Activated CD4-positive, alpha-beta T cell treated with anti-CD3 and anti-CD28 coated beads, Interleukin-2, amount 50 U/mL, for 4 hours (primary cell): ENCODE results near the gene PRKD1.

Source experiments
- DNase-seq, 2 experiments: peaks; one replicate each; pipeline ENCODE4 v3.0.0-alpha.2; 2020

PRKD1 gene

DNA sequence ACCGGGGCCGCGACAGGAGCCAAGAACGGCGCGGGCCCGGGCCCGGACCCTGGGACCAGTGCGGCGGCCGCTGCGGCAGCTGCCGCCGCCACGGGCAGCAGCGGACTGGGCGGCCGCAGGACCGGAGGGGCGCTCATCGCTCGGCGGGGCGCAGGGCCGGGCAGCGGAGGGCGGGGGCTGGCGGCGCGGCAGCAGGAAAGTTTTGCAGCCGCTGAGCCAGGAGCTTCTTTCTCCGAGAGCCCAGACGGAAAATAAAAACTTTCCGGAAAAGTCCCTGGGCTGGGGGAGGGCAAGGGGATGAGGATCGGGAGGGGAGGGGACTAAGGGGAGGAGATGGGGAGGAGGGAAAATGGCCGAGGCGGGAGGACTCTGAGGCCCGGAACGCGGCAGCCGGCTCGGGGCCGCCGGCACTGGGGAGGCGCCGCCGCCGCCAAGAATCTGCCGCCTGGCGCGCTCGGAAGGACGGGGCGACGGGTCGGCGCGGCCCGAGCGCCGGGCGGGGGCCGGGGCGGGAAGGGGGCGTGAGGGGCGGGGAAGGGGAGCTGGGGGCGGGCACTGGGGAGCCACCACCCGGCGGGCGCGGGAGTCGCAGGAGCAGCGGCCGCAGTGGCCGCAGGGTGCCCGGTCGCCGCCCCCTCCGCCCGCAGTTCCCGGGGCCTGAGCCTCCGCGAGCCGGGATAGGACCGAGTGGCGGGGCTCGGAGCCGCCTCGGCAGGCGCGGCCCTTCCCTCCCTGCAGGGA, at the start of gene PRKD1:
Gene PRKD1, minus strand, starts transcription at position 472 of the 741 bp plus-strand sequence.
- no peak for DNase-seq

DNA sequence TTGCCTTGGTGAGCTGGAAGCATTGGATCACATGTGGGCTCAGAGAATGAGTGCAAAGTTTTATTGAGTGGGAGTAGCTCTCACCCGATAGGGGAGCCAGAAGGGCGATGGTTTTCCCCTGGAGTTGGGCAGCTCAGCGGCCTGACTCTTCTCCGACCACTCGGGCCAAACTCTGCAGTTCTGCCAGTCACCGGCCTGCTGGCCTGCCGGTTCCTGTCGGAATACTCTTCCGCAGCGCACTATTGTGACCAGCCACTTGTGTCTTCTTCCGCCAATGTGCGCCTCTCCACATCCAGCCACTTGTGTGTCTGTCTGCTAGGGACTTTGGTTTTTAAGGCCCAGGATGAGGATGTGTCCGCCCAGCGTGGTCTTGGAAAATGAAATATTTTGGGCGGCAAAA, 43.5 kb upstream of the PRKD1 start:
- no peak for DNase-seq

DNA sequence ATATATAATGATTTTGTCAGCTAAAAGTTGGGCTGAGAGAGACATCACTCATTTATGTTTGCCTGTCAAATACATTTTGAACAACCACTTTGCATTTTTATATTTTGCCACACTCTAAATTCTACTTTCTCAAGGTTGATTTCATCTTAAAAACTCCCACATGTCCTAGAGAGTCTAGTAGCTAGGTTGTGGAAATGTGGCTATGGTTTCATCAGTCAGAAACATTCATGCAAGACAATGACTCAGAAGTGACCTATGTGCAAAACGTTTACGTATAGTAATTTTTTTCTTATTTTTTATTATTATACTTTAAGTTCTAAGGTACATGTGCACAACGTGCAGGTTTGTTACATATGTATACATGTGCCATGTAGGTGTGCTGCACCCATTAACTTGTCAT, 27.4 kb upstream of the PRKD1 start:
- no peak for DNase-seq

DNA sequence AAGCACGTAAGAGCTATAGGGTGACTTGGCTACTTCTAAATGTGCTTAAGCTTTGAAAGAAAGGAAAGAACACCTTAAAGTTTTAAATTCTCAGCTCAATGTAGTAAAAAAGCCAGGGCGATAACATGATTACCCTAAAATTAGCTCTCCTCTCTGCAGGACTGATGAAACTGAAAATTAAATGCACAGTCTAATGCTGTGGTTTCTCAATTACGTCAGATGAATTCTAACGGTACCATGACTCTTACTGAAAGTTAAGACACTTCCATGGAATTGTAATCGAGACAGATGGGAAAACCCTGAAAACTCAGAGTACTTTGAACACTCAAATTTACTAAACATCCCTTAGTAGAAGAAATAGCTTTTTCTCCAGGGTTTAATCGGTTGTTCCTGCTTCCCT, 25.9 kb upstream of the PRKD1 start:
- no peak for DNase-seq

DNA sequence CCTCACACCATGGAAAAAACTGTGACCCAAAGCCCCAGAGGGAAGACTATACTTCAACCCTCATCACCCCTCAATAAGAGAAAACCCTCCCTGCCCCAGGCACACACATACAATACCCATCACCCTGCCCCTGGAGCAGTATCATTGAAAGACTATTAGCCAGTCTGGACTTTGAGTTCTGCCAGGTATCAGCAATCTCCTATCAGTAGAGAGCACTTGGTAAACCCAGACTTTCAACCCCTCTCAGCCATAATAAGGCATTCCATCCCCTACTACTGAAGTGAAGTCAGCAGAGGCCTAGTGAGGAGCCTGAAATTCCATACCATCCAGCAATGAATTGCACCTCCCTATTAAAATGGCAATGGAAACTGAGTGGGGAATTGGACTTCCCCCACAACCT, 16.4 kb upstream of the PRKD1 start:
- no peak for DNase-seq

DNA sequence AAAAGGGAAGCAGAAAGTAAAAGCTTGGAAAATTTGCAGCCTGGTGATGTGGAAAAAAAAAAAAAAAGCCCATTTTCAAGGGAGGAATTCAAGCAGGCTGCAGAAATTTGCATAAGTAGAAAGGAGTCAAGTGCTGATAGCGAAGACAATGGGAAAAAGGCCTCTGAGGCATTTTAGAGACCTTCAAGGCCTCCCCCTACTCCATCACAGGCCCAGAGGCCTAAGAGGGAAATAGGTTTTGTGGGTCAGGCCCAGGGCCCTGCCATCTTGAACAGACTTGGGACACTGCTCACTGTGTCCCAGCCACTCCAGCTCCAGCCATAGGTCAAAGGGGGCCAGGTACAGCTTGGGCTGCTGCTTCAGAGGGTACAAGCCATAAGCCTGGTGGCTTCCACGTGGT, 13.8 kb upstream of the PRKD1 start:
- no peak for DNase-seq

GRCh38 chr14:29940482-29940881, 12.8 kb upstream of the PRKD1 start:
- no peak for DNase-seq

- no peak for DNase-seq
Measured at GRCh38 chr14:29937116-29937515, 9.5 kb upstream of the PRKD1 start.

- no peak for DNase-seq
Measured at GRCh38 chr14:29930283-29930682, 2.6 kb upstream of the PRKD1 start.

DNA sequence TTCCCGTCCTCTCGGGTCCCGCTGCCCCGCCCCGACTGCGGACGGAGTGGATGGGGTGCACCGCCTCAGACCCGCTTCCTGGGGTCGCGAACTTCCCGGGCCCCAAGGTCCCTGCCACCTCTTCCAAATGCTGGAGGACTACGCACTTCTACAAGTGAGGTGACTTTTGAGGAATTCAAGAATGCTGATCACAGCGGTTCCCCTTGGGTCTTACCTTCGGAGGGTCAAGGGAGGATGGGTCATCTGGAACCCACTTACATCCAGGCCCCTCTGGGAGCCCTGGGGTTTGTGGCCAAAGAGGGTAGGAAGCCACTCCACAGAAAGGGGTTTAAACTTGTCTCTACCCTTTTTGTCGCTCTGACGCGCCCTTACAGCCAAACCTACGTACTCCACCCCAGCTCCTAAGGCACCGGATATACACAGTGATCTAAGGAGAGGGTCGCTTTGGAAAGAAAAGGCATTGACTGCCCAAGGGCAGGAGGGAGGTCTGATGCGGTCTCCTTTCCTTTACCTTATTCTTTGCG, 532 bp upstream of the PRKD1 start:
- DNase-seq, result no peak

- DNase-seq, result no peak
Measured at GRCh38 chr14:29926701-29927375, 809 bp downstream of the PRKD1 start.

GRCh38 chr14:29926228-29926627, 1.4 kb downstream of the PRKD1 start:
- no peak for DNase-seq

DNA sequence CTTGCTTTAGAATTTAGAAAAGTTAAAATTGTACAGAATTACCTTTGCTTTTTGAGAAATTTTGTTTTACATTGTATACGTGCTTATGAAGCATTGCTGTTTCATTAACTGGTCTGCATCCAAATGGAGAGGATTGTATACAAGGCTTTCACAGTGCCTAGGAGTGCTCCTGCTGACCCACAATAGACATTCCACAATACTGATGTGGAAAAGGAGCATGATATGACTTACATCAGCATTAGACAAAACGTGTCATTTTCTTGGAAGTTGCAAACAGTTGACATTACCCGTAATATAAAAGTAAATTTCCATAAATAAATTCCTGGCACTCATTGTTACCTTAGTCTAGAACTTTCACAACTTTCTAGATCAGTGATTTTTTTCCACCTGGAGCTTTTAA, 1.9 kb downstream of the PRKD1 start:
- no peak for DNase-seq

GRCh38 chr14:29925101-29925722, 2.4 kb downstream of the PRKD1 start:
- no peak for DNase-seq

GRCh38 chr14:29919845-29920244, 7.8 kb downstream of the PRKD1 start:
- no peak for DNase-seq

DNA sequence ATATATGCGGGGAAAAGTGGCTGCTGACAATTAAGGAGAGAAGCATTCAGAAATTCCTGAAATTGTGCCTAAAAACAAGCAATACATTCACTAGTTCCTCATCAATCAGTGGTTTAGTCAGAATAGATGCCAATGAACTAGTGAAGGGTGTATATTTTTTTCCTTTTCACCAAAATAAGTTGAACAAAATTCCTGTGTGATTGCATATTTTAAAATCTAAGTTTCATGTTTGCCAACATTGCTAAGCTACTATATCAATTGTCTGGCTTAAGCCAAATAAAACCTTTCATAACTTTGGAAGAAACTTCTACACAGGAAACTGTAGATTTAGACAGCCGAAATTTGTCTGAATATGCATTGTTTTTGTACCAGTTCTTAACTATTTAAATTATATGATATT, 8.7 kb downstream of the PRKD1 start:
- no peak for DNase-seq

- DNase-seq, result no peak
Measured at GRCh38 chr14:29913566-29913965, 14.1 kb downstream of the PRKD1 start.

DNA sequence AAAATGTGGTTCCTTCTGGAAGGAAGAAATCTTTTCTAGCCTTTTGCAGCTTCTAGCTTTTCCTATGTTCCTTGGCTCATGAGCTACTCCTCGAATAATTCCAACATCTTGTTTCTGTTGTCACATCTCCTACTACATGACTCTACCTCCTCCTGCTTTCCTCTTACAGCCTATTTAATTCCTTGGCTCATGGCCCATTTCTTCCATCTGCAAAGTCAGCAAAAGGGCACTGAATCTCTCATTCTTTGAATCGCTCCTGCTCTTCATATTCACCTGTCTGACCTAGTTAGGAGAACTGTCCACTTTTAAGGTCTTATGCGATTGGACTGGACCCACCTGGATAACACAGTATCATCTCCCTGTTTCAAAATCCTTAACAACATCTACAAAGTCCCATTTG, 15.8 kb downstream of the PRKD1 start:
- DNase-seq, result no peak

- DNase-seq, result no peak
Measured at GRCh38 chr14:29908652-29909577, 18.7 kb downstream of the PRKD1 start.

- no peak for DNase-seq
Measured at GRCh38 chr14:29906256-29906870, 21.3 kb downstream of the PRKD1 start.

DNA sequence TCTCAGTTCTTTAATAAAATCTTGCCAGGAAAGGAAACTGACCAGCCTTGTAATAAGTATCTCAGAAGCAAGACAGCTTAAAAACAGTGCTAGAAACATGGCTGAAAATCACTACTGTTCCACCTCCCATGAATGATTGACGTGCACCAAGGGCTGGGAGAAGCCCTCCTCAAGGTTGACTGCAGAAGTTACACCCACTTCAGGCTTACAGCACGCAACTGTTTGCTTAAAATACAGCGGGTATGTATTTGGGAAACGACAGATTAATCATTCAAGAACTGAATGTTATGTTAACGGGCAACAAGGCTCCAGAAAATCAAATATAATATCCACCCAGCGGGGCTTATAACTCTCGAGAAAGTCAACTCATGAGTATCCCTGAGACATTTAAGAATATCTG, 22.1 kb downstream of the PRKD1 start:
- no peak for DNase-seq

- DNase-seq, result no peak
Measured at GRCh38 chr14:29900609-29901350, 26.9 kb downstream of the PRKD1 start.
